Liver (tissue), 9 donors: ENCODE results near the gene MAP3K5. TPM values are rescaled to one million over a fixed set of nuclear protein-coding genes. Genes with fewer than 3 reads are reported as not detected.

Experiments used
- DNase-seq: peaks from one replicate; pipeline ENCODE4 v3.0.0-alpha.2; 2017; ENCODE audit warnings: low spot score
- H3K27ac ChIP-seq, 2 donors: one replicate each; pipeline ENCODE4 v1.7.0; 2013; ENCODE audit warnings: inconsistent platforms in 2 of 2, low read length in 2 of 2, control low read depth in 1 of 2, low read depth in 1 of 2, mild to moderate bottlenecking in 1 of 2
- H3K27me3 ChIP-seq, 4 donors: one replicate each; pipeline versions ENCODE4 v1.6.1 to v1.7.0; 2013; ENCODE audit warnings: low read length in 3 of 4, inconsistent platforms in 1 of 4, mild to moderate bottlenecking in 1 of 4, moderate library complexity in 1 of 4; ENCODE audit not compliant: control insufficient read depth in 4 of 4, insufficient read depth in 4 of 4
- H3K36me3 ChIP-seq, 4 donors: one replicate each; pipeline versions ENCODE4 v1.6.1 to v1.7.0; 2013; ENCODE audit warnings: low read length in 3 of 4, mild to moderate bottlenecking in 3 of 4, low read depth in 1 of 4, moderate library complexity in 1 of 4; ENCODE audit not compliant: control insufficient read depth in 4 of 4, insufficient read depth in 3 of 4
- H3K4me1 ChIP-seq, 4 donors: one replicate each; pipeline versions ENCODE4 v1.6.1 to v1.7.0; 2013; ENCODE audit warnings: low read length in 3 of 4, mild to moderate bottlenecking in 3 of 4, moderate library complexity in 1 of 4; ENCODE audit not compliant: control insufficient read depth in 4 of 4, insufficient read depth in 4 of 4
- H3K4me3 ChIP-seq, 3 donors: one replicate each; pipeline versions ENCODE4 v1.6.1 to v1.7.0; 2013; ENCODE audit warnings: low read length in 3 of 3, control low read depth in 1 of 3, low read depth in 1 of 3, mild to moderate bottlenecking in 1 of 3
- H3K9ac ChIP-seq, 2 donors: one replicate each; pipeline ENCODE4 v1.7.0; 2013; ENCODE audit warnings: low read length in 2 of 2, mild to moderate bottlenecking in 2 of 2, moderate library complexity in 2 of 2, control low read depth in 1 of 2, low read depth in 1 of 2
- H3K9me3 ChIP-seq, 4 donors: one replicate each; pipeline versions ENCODE4 v1.6.1 to v1.7.0; 2013; ENCODE audit warnings: low read length in 3 of 4; ENCODE audit not compliant: control insufficient read depth in 4 of 4
- FOXA1 ChIP-seq: IDR thresholded peaks from 2 replicates; pipeline ENCODE4 v1.6.1; 2016; ENCODE audit warnings: antibody characterized with exemption
- FOXA2 ChIP-seq: IDR thresholded peaks from 2 replicates; pipeline ENCODE4 v1.6.1; 2016; ENCODE audit warnings: antibody characterized with exemption
- GABPA ChIP-seq, 2 donors: IDR thresholded peaks in 1 of 2; conservative IDR thresholded peaks in 1 of 2; 2 replicates each; pipeline ENCODE4 v1.6.1; 2016; ENCODE audit warnings: antibody characterized with exemption in 2 of 2, mild to moderate bottlenecking in 1 of 2, moderate library complexity in 1 of 2
- HNF4A ChIP-seq, 2 donors: conservative IDR thresholded peaks; 2 replicates each; pipeline ENCODE4 v1.6.1; 2016; ENCODE audit warnings: antibody characterized with exemption in 2 of 2, mild to moderate bottlenecking in 2 of 2
- HNF4G ChIP-seq: IDR thresholded peaks from 2 replicates; pipeline ENCODE4 v1.6.1; 2016; ENCODE audit warnings: antibody characterized with exemption
- JUND ChIP-seq, 2 donors: IDR thresholded peaks; 2 replicates each; pipeline ENCODE4 v1.6.1; 2016; ENCODE audit warnings: antibody characterized with exemption in 2 of 2
- NR2F2 ChIP-seq: IDR thresholded peaks from 2 replicates; pipeline ENCODE4 v1.6.1; 2016; ENCODE audit warnings: antibody characterized with exemption
- RAD21 ChIP-seq, 2 donors: IDR thresholded peaks; 2 replicates each; pipeline ENCODE4 v1.6.1; 2016; ENCODE audit warnings: antibody characterized with exemption in 2 of 2, mild to moderate bottlenecking in 2 of 2
- RXRA ChIP-seq, 2 donors: IDR thresholded peaks; 2 replicates each; pipeline ENCODE4 v1.6.1; 2017 to 2018; ENCODE audit warnings: antibody characterized with exemption in 2 of 2, mild to moderate bottlenecking in 1 of 2
- SP1 ChIP-seq: IDR thresholded peaks from 2 replicates; pipeline ENCODE4 v1.6.1; 2018; ENCODE audit warnings: antibody characterized with exemption, mild to moderate bottlenecking
- TAF1 ChIP-seq: conservative IDR thresholded peaks from 2 replicates; pipeline ENCODE4 v1.6.1; 2016; ENCODE audit warnings: antibody characterized with exemption, mild to moderate bottlenecking
- YY1 ChIP-seq: IDR thresholded peaks from 2 replicates; pipeline ENCODE4 v1.6.1; 2016; ENCODE audit warnings: antibody characterized with exemption, mild to moderate bottlenecking
- whole genome bisulfite sequencing: extraction: QIAGEN DNeasy Blood & Tissue Kit; methylation state at CpG from one replicate; pipeline ENCODE4 v1.1.7; 2013; 5-methylcytosine and 5-hydroxymethylcytosine counted together
- polyA plus RNA-seq, 2 donors: library from polyadenylated mRNA; stranded (reverse) in 1 of 2; unstranded in 1 of 2; fragments of 200-250 nt in 1 of 2; fragments of >200 nt in 1 of 2; fragmentation: Nextera tagmentation in 1 of 2; extraction: Ambion mirVana in 1 of 2; gene quantifications; one replicate each; pipeline versions ENCODE4 v1.2.1 to v1.2.3, GENCODE V29; 2013 to 2015
- total RNA-seq, 2 donors: library from RNA; depleted of rRNA; stranded (reverse); fragments of >200 nt; gene quantifications; one replicate each; pipeline ENCODE4 v1.2.3, GENCODE V29; 2014
- TF ChIP-seq, protein P1 (sequence below): IDR thresholded peaks from 2 replicates; pipeline ENCODE4 v1.6.1; 2016; ENCODE audit warnings: antibody characterized with exemption
- TF ChIP-seq, protein P2 (sequence below): fragments of 150-350 bp; IDR thresholded peaks from 2 replicates; pipeline ENCODE4 v1.5.1; 2017; ENCODE audit warnings: improper control_type of control experiment, low read depth, low read length; ENCODE audit not compliant: missing input control
- TF ChIP-seq, protein P3 (sequence below): IDR thresholded peaks from 2 replicates; pipeline ENCODE4 v1.6.1; 2016; ENCODE audit warnings: antibody characterized with exemption
- TF ChIP-seq, protein P4 (sequence below): IDR thresholded peaks from 2 replicates; pipeline ENCODE4 v1.6.1; 2016; ENCODE audit warnings: antibody characterized with exemption
- TF ChIP-seq, protein P5 (sequence below): IDR thresholded peaks from 2 replicates; pipeline ENCODE4 v1.6.1; 2016; ENCODE audit warnings: antibody characterized with exemption, mild to moderate bottlenecking
- donor health status: healthy.
- donor health status: healthy.
- donor health status: healthy.
- donor health status: healthy.
- donor health status: healthy.

MAP3K5 gene
- total and polyA plus RNA-seq, 4 donors = 2.9 to 18.0 (median 5.5) TPM

DNA sequence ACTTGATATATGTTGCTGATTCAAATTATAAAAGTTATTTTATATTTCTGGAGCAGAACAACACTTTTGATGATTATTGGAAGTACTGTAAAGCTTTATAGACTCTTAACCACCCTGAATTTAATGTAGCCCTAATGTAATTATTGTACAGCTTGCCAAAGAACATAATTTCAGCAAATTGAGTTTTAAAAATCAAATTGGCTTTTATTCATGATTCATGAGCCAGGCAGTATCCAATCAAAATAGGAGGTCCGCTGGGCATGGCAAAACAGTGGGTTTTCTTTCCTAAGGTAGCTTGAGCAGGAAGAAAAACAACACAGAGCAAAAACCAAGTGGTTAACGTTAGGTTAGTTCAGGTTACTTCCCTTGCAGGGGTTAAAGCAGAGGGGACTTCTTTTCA, 177.3 kb downstream of the MAP3K5 start:
- Histone ChIP-seq H3K9me3 (no peaks in the 10 kb centered on the region), H3K36me3 (peaks cover 2 to 7% (median 5%) of the 10 kb centered on the region in 4 donors), H3K9ac (no peak overlapping the region), H3K27ac (no peak overlapping the region), H3K27me3 (no peaks in the 10 kb centered on the region), H3K4me3 (no peak overlapping the region), H3K4me1 (peaks cover 0 to 2% (median 0%) of the 10 kb centered on the region in 4 donors)
- no peak for DNase-seq
- TF ChIP-seq FOXA1 = no peak
- TF ChIP-seq, protein P1, sequence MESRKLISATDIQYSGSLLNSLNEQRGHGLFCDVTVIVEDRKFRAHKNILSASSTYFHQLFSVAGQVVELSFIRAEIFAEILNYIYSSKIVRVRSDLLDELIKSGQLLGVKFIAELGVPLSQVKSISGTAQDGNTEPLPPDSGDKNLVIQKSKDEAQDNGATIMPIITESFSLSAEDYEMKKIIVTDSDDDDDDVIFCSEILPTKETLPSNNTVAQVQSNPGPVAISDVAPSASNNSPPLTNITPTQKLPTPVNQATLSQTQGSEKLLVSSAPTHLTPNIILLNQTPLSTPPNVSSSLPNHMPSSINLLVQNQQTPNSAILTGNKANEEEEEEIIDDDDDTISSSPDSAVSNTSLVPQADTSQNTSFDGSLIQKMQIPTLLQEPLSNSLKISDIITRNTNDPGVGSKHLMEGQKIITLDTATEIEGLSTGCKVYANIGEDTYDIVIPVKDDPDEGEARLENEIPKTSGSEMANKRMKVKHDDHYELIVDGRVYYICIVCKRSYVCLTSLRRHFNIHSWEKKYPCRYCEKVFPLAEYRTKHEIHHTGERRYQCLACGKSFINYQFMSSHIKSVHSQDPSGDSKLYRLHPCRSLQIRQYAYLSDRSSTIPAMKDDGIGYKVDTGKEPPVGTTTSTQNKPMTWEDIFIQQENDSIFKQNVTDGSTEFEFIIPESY = no peak
- TF ChIP-seq, protein P2, sequence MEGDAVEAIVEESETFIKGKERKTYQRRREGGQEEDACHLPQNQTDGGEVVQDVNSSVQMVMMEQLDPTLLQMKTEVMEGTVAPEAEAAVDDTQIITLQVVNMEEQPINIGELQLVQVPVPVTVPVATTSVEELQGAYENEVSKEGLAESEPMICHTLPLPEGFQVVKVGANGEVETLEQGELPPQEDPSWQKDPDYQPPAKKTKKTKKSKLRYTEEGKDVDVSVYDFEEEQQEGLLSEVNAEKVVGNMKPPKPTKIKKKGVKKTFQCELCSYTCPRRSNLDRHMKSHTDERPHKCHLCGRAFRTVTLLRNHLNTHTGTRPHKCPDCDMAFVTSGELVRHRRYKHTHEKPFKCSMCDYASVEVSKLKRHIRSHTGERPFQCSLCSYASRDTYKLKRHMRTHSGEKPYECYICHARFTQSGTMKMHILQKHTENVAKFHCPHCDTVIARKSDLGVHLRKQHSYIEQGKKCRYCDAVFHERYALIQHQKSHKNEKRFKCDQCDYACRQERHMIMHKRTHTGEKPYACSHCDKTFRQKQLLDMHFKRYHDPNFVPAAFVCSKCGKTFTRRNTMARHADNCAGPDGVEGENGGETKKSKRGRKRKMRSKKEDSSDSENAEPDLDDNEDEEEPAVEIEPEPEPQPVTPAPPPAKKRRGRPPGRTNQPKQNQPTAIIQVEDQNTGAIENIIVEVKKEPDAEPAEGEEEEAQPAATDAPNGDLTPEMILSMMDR = no peak
- TF ChIP-seq YY1 = no peak
- no peak for TF ChIP-seq SP1
- TF ChIP-seq HNF4G = no peak
- TF ChIP-seq RXRA (IDR thresholded peaks at IDR 0.05) = no peak
- no peak for TF ChIP-seq JUND (IDR thresholded peaks at IDR 0.05)
- TF ChIP-seq, protein P3, sequence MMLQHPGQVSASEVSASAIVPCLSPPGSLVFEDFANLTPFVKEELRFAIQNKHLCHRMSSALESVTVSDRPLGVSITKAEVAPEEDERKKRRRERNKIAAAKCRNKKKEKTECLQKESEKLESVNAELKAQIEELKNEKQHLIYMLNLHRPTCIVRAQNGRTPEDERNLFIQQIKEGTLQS = no peak
- TF ChIP-seq, protein P4, sequence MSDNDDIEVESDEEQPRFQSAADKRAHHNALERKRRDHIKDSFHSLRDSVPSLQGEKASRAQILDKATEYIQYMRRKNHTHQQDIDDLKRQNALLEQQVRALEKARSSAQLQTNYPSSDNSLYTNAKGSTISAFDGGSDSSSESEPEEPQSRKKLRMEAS = no peak
- no peak for TF ChIP-seq GABPA (IDR thresholded peaks at IDR 0.05 in 1 of 2, conservative IDR thresholded peaks at IDR 0.05 in 1 of 2)
- TF ChIP-seq, protein P5, sequence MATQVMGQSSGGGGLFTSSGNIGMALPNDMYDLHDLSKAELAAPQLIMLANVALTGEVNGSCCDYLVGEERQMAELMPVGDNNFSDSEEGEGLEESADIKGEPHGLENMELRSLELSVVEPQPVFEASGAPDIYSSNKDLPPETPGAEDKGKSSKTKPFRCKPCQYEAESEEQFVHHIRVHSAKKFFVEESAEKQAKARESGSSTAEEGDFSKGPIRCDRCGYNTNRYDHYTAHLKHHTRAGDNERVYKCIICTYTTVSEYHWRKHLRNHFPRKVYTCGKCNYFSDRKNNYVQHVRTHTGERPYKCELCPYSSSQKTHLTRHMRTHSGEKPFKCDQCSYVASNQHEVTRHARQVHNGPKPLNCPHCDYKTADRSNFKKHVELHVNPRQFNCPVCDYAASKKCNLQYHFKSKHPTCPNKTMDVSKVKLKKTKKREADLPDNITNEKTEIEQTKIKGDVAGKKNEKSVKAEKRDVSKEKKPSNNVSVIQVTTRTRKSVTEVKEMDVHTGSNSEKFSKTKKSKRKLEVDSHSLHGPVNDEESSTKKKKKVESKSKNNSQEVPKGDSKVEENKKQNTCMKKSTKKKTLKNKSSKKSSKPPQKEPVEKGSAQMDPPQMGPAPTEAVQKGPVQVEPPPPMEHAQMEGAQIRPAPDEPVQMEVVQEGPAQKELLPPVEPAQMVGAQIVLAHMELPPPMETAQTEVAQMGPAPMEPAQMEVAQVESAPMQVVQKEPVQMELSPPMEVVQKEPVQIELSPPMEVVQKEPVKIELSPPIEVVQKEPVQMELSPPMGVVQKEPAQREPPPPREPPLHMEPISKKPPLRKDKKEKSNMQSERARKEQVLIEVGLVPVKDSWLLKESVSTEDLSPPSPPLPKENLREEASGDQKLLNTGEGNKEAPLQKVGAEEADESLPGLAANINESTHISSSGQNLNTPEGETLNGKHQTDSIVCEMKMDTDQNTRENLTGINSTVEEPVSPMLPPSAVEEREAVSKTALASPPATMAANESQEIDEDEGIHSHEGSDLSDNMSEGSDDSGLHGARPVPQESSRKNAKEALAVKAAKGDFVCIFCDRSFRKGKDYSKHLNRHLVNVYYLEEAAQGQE = no peak
- no peak for TF ChIP-seq RAD21 (IDR thresholded peaks at IDR 0.05)
- no peak for TF ChIP-seq HNF4A (conservative IDR thresholded peaks at IDR 0.05)
- TF ChIP-seq FOXA2 = no peak
- TF ChIP-seq TAF1 = no peak
- TF ChIP-seq NR2F2 = no peak
- WGBS = 83% methylated on average over 2 of the region's 2 CpGs

DNA sequence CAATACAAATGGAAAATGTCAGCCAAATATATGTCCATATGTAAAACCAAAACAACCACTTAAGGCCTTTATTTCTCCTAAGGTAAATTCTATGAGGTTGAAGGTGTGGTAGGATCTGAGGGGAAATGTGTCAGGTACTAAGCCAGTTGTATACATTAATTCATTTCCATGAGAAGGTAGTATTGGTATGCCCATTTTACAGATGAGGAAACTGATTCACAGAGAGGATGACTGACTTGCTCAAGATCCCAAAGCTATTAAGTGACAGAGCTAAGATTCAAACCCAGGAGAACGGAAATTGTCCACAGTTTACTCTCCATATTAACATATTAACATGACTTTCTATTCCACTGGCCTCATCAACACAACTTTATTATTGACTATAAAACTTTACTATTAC, 177.9 kb downstream of the MAP3K5 start:
- H3K27ac ChIP-seq = no peak overlapping the region
- H3K4me3 ChIP-seq = no peak overlapping the region
- no peaks in the 10 kb centered on the region for H3K27me3 ChIP-seq
- WGBS = 93% methylated on average over 1 of the region's 1 CpG
- H3K36me3 ChIP-seq = peaks cover 2 to 10% (median 5%) of the 10 kb centered on the region in 4 donors
- peaks cover 0 to 2% (median 0%) of the 10 kb centered on the region in 4 donors for H3K4me1 ChIP-seq
- no peaks in the 10 kb centered on the region for H3K9me3 ChIP-seq
- no peak overlapping the region for H3K9ac ChIP-seq
- no peak for DNase-seq
- no peak for TF ChIP-seq FOXA2
- TF ChIP-seq YY1 = no peak
- TF ChIP-seq, protein P5 = no peak
- no peak for TF ChIP-seq TAF1
- TF ChIP-seq RAD21 (IDR thresholded peaks at IDR 0.05) = no peak
- TF ChIP-seq SP1 = no peak
- TF ChIP-seq, protein P2 = no peak
- no peak for TF ChIP-seq HNF4G
- no peak for TF ChIP-seq HNF4A (conservative IDR thresholded peaks at IDR 0.05)
- TF ChIP-seq, protein P3 = no peak
- TF ChIP-seq GABPA (IDR thresholded peaks at IDR 0.05 in 1 of 2, conservative IDR thresholded peaks at IDR 0.05 in 1 of 2) = no peak
